GM12878 (cell line): ENCODE data around the gene ADAM10.

ENCODE experiments used
- ASH2L ChIP-seq: fragments of 300-600, 200-600 bp; sonication (generic); IDR thresholded peaks from 2 replicates; pipeline ENCODE4 v1.6.1; 2017; ENCODE audit warnings: low read depth, mild to moderate bottlenecking, borderline replicate concordance
- BACH1 ChIP-seq: fragments of 450-650 bp; IDR thresholded peaks from 2 replicates; pipeline ENCODE4 v1.6.1; 2017; ENCODE audit warnings: mild to moderate bottlenecking, borderline replicate concordance
- BHLHE40 ChIP-seq, 2 experiments: fragments of 450-650 bp in 1 of 2; IDR thresholded peaks; 2 replicates each; pipeline ENCODE4 v1.6.1; 2011 to 2017; ENCODE audit warnings: low read depth in 2 of 2, borderline replicate concordance in 1 of 2, improper control_type of control experiment in 1 of 2, low read length in 1 of 2, mild to moderate bottlenecking in 1 of 2
- RAD21 ChIP-seq: IDR thresholded peaks from 2 replicates; pipeline ENCODE4 v1.6.1; 2011; ENCODE audit warnings: mild to moderate bottlenecking, low read depth, low read length, moderate library complexity; ENCODE audit not compliant: insufficient read depth
- SIN3A ChIP-seq: IDR thresholded peaks from 2 replicates; pipeline ENCODE4 v1.6.1; 2012; ENCODE audit warnings: low read depth, low read length, improper control_type of control experiment
- TF ChIP-seq, protein P1 (sequence below): IDR thresholded peaks from 2 replicates; pipeline ENCODE4 v1.6.1; 2011; ENCODE audit warnings: low read depth, low read length, improper control_type of control experiment, borderline replicate concordance
- TF ChIP-seq, protein P2 (sequence below): IDR thresholded peaks from 2 replicates; pipeline ENCODE4 v1.6.1; 2012; ENCODE audit warnings: low read depth, low read length, improper control_type of control experiment

DNA sequence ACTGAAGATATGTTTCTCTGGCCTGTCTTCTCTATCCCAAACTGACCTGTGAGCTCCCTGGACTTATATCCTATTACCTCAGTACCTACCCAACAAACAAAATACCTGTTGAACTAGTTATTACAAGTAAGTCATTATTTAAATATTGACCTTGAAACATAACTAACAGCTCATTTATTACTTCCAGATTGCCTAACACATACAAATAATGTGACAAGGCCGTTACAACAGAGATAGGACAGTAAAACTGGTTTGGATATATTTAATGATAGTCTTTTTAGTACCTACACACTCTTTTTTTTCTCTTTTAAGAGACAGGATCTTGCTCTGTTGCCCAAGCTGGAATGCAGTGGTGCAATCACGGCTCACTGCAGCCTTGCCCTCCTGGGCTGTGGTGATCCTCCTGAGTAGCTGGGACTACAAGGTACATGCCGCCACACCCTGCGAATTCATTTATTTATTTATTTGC is 145.0 kb downstream of the ADAM10 start:
- TF ChIP-seq, protein P1, sequence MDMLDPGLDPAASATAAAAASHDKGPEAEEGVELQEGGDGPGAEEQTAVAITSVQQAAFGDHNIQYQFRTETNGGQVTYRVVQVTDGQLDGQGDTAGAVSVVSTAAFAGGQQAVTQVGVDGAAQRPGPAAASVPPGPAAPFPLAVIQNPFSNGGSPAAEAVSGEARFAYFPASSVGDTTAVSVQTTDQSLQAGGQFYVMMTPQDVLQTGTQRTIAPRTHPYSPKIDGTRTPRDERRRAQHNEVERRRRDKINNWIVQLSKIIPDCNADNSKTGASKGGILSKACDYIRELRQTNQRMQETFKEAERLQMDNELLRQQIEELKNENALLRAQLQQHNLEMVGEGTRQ: no peak
- TF ChIP-seq ASH2L (no peak), BACH1 (no peak), BHLHE40 (IDR thresholded peaks at IDR 0.05; ENCODE audit: borderline replicate concordance in 1 of 2, low read depth in 2 of 2, low read length in 1 of 2) (no peak), SIN3A (no peak), RAD21 (no peak)
- TF ChIP-seq, protein P2, sequence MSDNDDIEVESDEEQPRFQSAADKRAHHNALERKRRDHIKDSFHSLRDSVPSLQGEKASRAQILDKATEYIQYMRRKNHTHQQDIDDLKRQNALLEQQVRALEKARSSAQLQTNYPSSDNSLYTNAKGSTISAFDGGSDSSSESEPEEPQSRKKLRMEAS: no peak
